Psoas muscle (tissue), 8 donors: ENCODE measurements around the gene HOMEZ. TPM values are rescaled to one million over a fixed set of nuclear protein-coding genes. Genes with fewer than 3 reads are reported as not detected.
A peak's percentile ranks its signal among the peaks of the same experiment; 100 is the strongest.

Experiments
- ATAC-seq, 4 donors: fragments of 200-7000 bp; cut with Tn5 transposase; one replicate each; pipeline ENCODE4 v1.9.1; 2020; ENCODE audit warnings: moderate library complexity in 3 of 4, mild to moderate bottlenecking in 2 of 4
- DNase-seq, 2 donors: peaks; one replicate each; pipeline ENCODE4 v3.0.0-alpha.2; 2020
- H3K27ac ChIP-seq: fragments of 200-600 bp; one replicate; pipeline ENCODE4 v1.8.0; 2022
- H3K27me3 ChIP-seq, 3 donors: fragments of 200-600 bp in 1 of 3; one replicate each; pipeline versions ENCODE4 v1.6.1 to v1.8.0; 2013 to 2022; ENCODE audit warnings: low read length in 2 of 3, mild to moderate bottlenecking in 2 of 3, moderate library complexity in 1 of 3; ENCODE audit not compliant: insufficient read depth in 3 of 3
- H3K36me3 ChIP-seq, 2 donors: fragments of 200-600 bp in 1 of 2; one replicate each; pipeline versions ENCODE4 v1.6.1 to v1.8.0; 2013 to 2022; ENCODE audit warnings: low read depth in 1 of 2, mild to moderate bottlenecking in 1 of 2, moderate library complexity in 1 of 2; ENCODE audit not compliant: insufficient read depth in 1 of 2
- H3K4me1 ChIP-seq: fragments of 200-600 bp; one replicate; pipeline ENCODE4 v1.8.0; 2022
- H3K4me3 ChIP-seq: fragments of 200-600 bp; one replicate; pipeline ENCODE4 v1.8.0; 2022; ENCODE audit warnings: mild to moderate bottlenecking
- H3K9me3 ChIP-seq: fragments of 200-600 bp; one replicate; pipeline ENCODE4 v1.8.0; 2022
- WGBS, 3 donors: extraction: QIAGEN DNeasy Blood & Tissue Kit; methylation state at CpG; one replicate each; pipeline versions ENCODE4 v1.1.6 to v1.1.7; 2013; 5-methylcytosine and 5-hydroxymethylcytosine counted together
- intact Hi-C, 2 donors: fragments of 100-400 bp; cut with DNase I; formaldehyde crosslinking; loops; one replicate each; pipeline versions ENCODE4 v1.11.0 to v1.14.2; 2022
- polyA plus RNA-seq, 3 donors: library from polyadenylated mRNA; stranded (reverse); fragments of 200-250 nt; gene quantifications; one replicate each; pipeline ENCODE4 v1.2.3, GENCODE V29; 2013
- total RNA-seq, 4 donors: library from RNA; stranded (reverse); fragmentation: NEBNext Ultra II Directional in 2 of 4; extraction: Animal tissue kit (Norgen Biotek cat#: 25700) in 2 of 4; gene quantifications; one replicate each; pipeline versions ENCODE4 v1.2.1 to v1.2.4, GENCODE V29; 2021 to 2023
- TF ChIP-seq, protein P1 (sequence below): fragments of 200-600 bp; IDR thresholded peaks from one replicate; pipeline ENCODE4 v1.8.0; 2022; ENCODE audit warnings: antibody characterized with exemption
- donor health status: healthy with polysubstance abuse.
- donor health status: DM: no; HTN: no; CAD: no; lungs with moderate emphysema.
- donor health status: Bipolar disorder and iron deficiency.
- donor health status: healthy.
- donor health status: DM: yes; HTN: yes; CAD: no.
- donor health status: DM: no; HTN: no; CAD: no.
- donor health status: DM: no; HTN: no; CAD: no.
- donor health status: DM: yes; HTN: yes; CAD: no.

Gene HOMEZ
- total and polyA plus RNA-seq, 7 donors = 3.5 to 13.4 (median 6.3) TPM

- DNase-seq = no peak
- intact Hi-C loops = loop anchor here (5.0 to 10.0 kb wide), 2 partner anchors 35 to 172 kb away; no protein-coding TSS in a partner anchor
- H3K27ac ChIP-seq = no peak overlapping the region
- no peak overlapping the region for H3K4me3 ChIP-seq
- H3K27me3 ChIP-seq = no peaks in the 10 kb centered on the region
- WGBS, 3 donors = 88 to 93% (median 89%) methylated on average over 7 of the region's 7 CpGs
- peaks cover 8 to 43% of the 10 kb centered on the region in 2 donors for H3K36me3 ChIP-seq
- H3K4me1 ChIP-seq = peaks cover 31% of the 10 kb centered on the region
- ATAC-seq = no peak
- no peaks in the 10 kb centered on the region for H3K9me3 ChIP-seq
- TF ChIP-seq, protein P1, sequence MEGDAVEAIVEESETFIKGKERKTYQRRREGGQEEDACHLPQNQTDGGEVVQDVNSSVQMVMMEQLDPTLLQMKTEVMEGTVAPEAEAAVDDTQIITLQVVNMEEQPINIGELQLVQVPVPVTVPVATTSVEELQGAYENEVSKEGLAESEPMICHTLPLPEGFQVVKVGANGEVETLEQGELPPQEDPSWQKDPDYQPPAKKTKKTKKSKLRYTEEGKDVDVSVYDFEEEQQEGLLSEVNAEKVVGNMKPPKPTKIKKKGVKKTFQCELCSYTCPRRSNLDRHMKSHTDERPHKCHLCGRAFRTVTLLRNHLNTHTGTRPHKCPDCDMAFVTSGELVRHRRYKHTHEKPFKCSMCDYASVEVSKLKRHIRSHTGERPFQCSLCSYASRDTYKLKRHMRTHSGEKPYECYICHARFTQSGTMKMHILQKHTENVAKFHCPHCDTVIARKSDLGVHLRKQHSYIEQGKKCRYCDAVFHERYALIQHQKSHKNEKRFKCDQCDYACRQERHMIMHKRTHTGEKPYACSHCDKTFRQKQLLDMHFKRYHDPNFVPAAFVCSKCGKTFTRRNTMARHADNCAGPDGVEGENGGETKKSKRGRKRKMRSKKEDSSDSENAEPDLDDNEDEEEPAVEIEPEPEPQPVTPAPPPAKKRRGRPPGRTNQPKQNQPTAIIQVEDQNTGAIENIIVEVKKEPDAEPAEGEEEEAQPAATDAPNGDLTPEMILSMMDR = no peak
These were observed 11.2 kb upstream of the HOMEZ start for GRCh38 chr14:23297096-23297495.

GRCh38 chr14:23296012-23296777 lies 10.3 kb upstream of the HOMEZ start:
- 90 to 92% (median 91%) methylated on average over 7 of the region's 7 CpGs for WGBS, 3 donors
- TF ChIP-seq, protein P1 = no peak
- intact Hi-C loops = loop anchor here (5.0 to 10.0 kb wide), 2 partner anchors 34 to 171 kb away; no protein-coding TSS in a partner anchor
- Histone ChIP-seq H3K4me1 (peaks cover 31% of the 10 kb centered on the region), H3K27ac (no peak overlapping the region), H3K4me3 (no peak overlapping the region), H3K9me3 (no peaks in the 10 kb centered on the region), H3K27me3 (no peaks in the 10 kb centered on the region), H3K36me3 (peaks cover 8 to 48% of the 10 kb centered on the region in 2 donors)
- ATAC-seq (no peak), DNase-seq (no peak)

- peak overlapping the region; percentile 38 for H3K4me3 ChIP-seq
- H3K27me3 ChIP-seq = no peaks in the 10 kb centered on the region
- intact Hi-C loops = loop anchor here (5.0 to 10.0 kb wide), 2 partner anchors 33 to 170 kb away; no protein-coding TSS in a partner anchor
- peaks cover 8 to 52% of the 10 kb centered on the region in 2 donors for H3K36me3 ChIP-seq
- no peaks in the 10 kb centered on the region for H3K9me3 ChIP-seq
- TF ChIP-seq, protein P1 = peak; percentile 79
- H3K27ac ChIP-seq = no peak overlapping the region
- H3K4me1 ChIP-seq = peaks cover 24% of the 10 kb centered on the region
- 13 to 24% (median 13%) methylated on average over 24 of the region's 24 CpGs for WGBS, 3 donors
- ATAC-seq = peak; percentile 71 to 86 (median 77)
- DNase-seq = peak; percentile 32 to 58
These were observed 9.0 kb upstream of the HOMEZ start for GRCh38 chr14:23294734-23295561.

DNA sequence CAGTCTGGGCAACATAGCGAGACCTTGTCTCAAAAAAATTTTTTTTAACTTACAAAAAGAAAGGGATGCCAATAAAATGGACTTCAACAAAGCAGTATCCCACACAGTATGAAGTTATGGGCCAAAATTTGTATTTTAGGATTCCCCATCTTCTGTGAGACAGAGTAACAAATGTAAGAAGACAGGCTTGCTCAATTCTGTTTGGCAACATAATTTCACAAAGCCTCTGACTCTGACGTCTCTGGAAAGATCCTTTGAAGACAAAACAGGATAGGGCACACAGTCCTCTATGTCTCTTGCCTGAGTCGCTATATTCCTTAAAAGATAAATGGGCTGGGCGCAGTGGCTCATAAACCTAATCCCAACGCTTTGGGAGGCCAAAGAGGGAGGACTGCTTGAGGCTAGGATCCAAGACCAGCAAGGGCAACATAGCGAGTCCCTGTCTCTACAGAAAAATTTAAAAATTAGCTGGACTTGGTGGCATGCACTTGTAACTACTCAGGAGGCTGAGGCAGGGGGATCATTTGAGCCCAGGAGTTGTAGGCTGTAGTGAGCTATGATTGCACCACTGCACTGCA lies 1.1 kb upstream of the HOMEZ start:
- WGBS, 3 donors = 50 to 56% (median 54%) methylated on average over 6 of the region's 6 CpGs
- no peak for ATAC-seq
- intact Hi-C loops = no loop called here
- Histone ChIP-seq H3K9me3 (no peaks in the 10 kb centered on the region), H3K27me3 (no peaks in the 10 kb centered on the region), H3K36me3 (peaks cover 5 to 21% of the 10 kb centered on the region in 2 donors), H3K4me1 (peaks cover 12% of the 10 kb centered on the region), H3K4me3 (peak overlapping the region; percentile 94), H3K27ac (peak overlapping the region; percentile 89)
- TF ChIP-seq, protein P1 = no peak
- DNase-seq = no peak
